ENCODE measurements around the gene PANK4.

GRCh38 chr1:2466270-2466665 is 60.1 kb downstream of the PANK4 start:
- TF ChIP-seq GATA2 (IDR thresholded peaks at IDR 0.05; ENCODE audit: low read depth, low read length), result no peak
- no peak for TF ChIP-seq GATA3 (IDR thresholded peaks at IDR 0.05; ENCODE audit: low read depth, low read length)

Data from SH-SY5Y (cell line).